Tibial nerve (tissue), 3 donors: ENCODE measurements around the gene CAPN15.
"Not testable (repeated sequence)": the region's sequence is repeated elsewhere in the genome, so short reads cannot be mapped to it uniquely, and the experiment has no call there.

Experiments
- POLR2A ChIP-seq, 2 donors: fragments of 450-650 bp; IDR thresholded peaks; one replicate each; pipeline ENCODE4 v1.6.1; 2017; ENCODE audit warnings: antibody characterized with exemption in 2 of 2, mild to moderate bottlenecking in 2 of 2, moderate library complexity in 2 of 2
- TF ChIP-seq, protein P1 (sequence below), 5 experiments: fragments of 200-600 bp in 3 of 5; fragments of 450-650 bp in 2 of 5; sonication (generic) in 3 of 5; IDR thresholded peaks; one replicate each; pipeline ENCODE4 v1.5.1; 2016 to 2019; ENCODE audit warnings: antibody characterized with exemption in 5 of 5, mild to moderate bottlenecking in 3 of 5, moderate library complexity in 2 of 5

DNA sequence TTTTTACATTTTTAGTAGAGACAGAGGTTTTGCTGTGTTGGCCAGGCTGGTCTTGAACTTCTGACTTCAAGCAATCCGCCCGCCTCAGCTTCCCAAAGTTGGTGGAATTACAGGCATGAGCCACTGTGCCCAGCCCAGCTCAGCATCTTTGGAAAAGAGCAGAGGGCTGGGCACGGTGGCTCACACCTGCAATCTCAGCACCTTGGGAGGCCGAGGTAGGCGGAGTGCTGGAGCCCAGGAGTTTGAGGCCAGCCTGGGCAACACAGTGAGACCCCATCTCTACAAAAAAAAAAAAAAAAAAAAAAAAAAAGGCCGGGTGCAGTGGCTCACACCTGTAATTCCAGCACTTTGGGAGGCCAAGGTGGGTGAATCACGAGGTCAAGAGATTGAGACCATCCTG lies 70.1 kb downstream of the CAPN15 start:
- TF ChIP-seq, protein P1, sequence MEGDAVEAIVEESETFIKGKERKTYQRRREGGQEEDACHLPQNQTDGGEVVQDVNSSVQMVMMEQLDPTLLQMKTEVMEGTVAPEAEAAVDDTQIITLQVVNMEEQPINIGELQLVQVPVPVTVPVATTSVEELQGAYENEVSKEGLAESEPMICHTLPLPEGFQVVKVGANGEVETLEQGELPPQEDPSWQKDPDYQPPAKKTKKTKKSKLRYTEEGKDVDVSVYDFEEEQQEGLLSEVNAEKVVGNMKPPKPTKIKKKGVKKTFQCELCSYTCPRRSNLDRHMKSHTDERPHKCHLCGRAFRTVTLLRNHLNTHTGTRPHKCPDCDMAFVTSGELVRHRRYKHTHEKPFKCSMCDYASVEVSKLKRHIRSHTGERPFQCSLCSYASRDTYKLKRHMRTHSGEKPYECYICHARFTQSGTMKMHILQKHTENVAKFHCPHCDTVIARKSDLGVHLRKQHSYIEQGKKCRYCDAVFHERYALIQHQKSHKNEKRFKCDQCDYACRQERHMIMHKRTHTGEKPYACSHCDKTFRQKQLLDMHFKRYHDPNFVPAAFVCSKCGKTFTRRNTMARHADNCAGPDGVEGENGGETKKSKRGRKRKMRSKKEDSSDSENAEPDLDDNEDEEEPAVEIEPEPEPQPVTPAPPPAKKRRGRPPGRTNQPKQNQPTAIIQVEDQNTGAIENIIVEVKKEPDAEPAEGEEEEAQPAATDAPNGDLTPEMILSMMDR (IDR thresholded peaks at IDR 0.05): not testable (repeated sequence)
- not testable (repeated sequence) for TF ChIP-seq POLR2A (IDR thresholded peaks at IDR 0.05)
